Measurements from ENCODE around the gene PSME2. TPM values are rescaled to one million over a fixed set of nuclear protein-coding genes. Genes with fewer than 3 reads are reported as not detected.

The PSME2 gene
- total RNA-seq, 2 experiments from 2014 or later, result 577 to 623 TPM

DNA sequence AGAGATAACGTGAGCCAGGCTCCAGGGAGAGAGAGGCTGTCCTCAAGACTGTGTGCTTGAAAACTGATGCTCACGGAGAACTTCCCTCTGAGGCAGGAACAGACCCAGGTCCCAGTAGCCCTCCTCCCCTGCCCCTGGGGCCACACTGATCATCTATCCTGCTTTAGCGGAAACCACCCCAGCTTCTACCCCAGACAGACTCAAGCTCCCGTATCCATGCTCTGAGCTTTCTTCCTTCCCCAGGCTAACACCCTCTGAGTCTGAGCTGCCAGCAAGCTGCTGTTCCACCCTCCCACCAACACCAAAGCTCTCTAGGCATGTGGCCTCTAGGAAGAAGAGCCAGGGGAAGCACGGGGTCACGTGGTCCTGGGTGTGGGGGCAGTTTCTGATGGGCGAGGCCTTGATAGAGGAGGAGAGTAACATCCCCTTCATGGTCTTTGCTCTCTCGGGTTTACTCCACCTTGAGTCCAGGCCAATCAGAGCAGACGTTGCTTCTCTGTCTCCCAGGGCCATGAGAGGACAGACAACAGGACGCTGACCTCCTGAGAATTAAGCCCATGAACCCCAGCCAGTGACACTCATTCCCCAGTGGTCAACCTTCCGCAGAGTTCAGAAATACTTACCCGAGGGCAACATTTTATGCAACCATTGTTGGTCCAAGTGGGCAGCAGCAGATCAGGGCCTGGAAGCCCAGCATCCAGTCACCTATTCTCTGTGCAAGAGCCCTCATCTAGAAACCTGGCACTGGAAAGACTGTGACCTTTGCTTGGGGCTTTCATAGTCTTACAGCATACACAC lies 50.9 kb downstream of the PSME2 start:
- Mint-ChIP-seq H3K36me3 (peaks cover 31% of the 10 kb centered on the region), H3K4me3 (peak overlapping the region; percentile 99), H3K27me3 (no peaks in the 10 kb centered on the region), H3K4me1 (peaks cover 31% of the 10 kb centered on the region), H3K27ac (peak overlapping the region; percentile 99), H3K9me3 (ENCODE audit: low read depth) (no peaks in the 10 kb centered on the region)
- peak; percentile 87 for DNase-seq
- CTCF ChIA-PET, result interaction anchor here (0.7 to 12.1 kb wide), 9 partner anchors 10 to 1328 kb away, joined by 3 to 225 read pairs (median 10); partner anchors contain the start of genes DCAF11, EMC9, IRF9 and NRL
- peak; percentile 50 for ATAC-seq

DNA sequence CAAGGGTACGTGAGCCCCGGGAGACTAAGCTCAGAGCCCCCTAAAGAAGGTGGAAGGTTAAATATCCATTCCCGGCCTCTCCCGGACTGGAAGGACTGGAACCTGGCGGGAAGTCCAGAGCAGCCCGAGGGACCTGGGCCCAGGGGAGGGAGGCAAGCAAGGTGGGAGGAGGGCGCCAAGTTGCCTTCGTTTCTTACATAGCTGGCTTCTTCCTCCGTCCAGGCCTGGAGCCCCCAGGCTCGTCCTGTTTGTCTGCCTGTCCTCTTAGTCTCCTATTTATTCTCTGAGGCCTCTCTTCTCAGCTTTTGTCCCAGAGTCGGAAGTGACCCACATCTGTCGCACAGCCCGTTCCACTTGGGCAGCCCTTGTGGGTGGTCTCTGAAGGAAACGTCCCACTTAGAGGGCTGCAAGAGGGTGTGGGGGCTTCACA lies 51.6 kb downstream of the PSME2 start:
- H3K27me3 Mint-ChIP-seq, result no peaks in the 10 kb centered on the region
- CTCF ChIA-PET, result interaction anchor here (0.7 to 12.1 kb wide), 9 partner anchors 11 to 213 kb away, joined by 3 to 225 read pairs (median 10); partner anchors contain the start of genes DCAF11, EMC9, IRF9 and NRL
- ATAC-seq, result peak; percentile 2
- peak overlapping the region; percentile 99 for H3K27ac Mint-ChIP-seq
- peak overlapping the region; percentile 99 for H3K4me3 Mint-ChIP-seq
- H3K4me1 Mint-ChIP-seq, result peaks cover 33% of the 10 kb centered on the region
- H3K9me3 Mint-ChIP-seq (ENCODE audit: low read depth), result no peaks in the 10 kb centered on the region
- H3K36me3 Mint-ChIP-seq, result peaks cover 28% of the 10 kb centered on the region
- peak; percentile 46 for DNase-seq

DNA sequence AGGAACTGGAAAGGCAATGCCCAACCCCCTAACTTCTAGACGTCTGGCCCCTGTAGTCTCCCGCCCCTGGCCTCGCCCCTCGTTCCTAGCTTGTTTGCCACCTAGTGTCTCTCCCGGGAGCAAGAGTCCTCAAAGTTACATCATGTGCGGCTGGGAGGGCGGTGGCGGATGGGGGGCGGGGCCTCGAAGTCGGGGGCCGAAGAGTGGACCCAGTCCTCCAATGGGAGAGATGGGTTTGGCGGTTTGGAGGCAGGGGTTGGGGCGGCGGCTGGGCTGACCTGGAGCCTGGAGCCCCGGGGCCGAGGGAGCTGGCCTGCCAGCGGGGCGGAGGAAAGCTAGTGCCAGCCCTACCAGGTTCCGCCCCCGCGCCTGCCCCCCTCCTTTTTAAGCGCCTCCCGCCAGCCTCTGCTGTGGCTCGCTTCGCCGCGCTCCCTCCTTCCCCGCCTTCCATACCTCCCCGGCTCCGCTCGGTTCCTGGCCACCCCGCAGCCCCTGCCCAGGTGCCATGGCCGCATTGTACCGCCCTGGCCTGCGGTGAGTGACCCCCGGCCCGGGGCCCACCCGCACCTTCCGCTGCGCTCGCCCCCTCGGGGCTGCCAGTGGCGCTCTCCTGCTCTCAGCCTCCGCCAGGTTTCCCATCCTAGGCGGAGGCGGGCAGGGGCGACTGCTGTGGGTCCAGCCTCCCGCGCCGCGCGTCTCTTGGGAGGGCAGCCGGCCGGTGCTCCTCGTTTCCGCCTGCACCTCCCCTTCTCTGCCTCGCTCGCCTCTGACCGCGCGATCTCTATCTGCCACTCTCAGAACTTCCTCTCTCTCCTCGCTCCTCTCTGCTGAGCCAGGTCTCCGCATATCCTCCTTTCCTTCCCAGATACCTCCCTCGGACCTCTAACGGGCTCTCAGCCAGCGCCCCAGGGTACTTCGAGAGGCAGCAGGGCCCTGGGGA lies 52.2 kb downstream of the PSME2 start, which contains the start of gene PCK2:
Gene PCK2 (plus strand): TSS at position 411 of the 940 bp plus-strand sequence. CDS start 95 bp downstream, at position 506.
- H3K9me3 Mint-ChIP-seq (ENCODE audit: low read depth), result no peaks in the 10 kb centered on the region
- H3K27me3 Mint-ChIP-seq, result no peaks in the 10 kb centered on the region
- peaks cover 33% of the 10 kb centered on the region for H3K4me1 Mint-ChIP-seq
- H3K4me3 Mint-ChIP-seq, result peak within 1 kb of the TSS; percentile 99
- peak within 1 kb of the TSS; percentile 99 for H3K27ac Mint-ChIP-seq
- CTCF ChIA-PET, result interaction anchor here (0.7 to 12.1 kb wide), 15 partner anchors 9 to 535 kb away, joined by 3 to 225 read pairs (median 4); partner anchors contain the start of genes DCAF11, EMC9, IRF9 and NRL
- peak; percentile 89 for DNase-seq
- H3K36me3 Mint-ChIP-seq, result peaks cover 22% of the 10 kb centered on the region
- peak; percentile 74 for ATAC-seq

Small RNAs within 50 kb of the gene (microRNA-seq; reads per million reads assigned to microRNA genes)
- gene MIR7703, result not detected

Other genes with a start within 250 kb of the PSME2 start
- 10 to 100 TPM; 15.5 to 20.7 TPM for gene DHRS4, start 192.8 kb downstream of the PSME2 start, total RNA-seq
- gene DHRS4L2, start 157.7 kb downstream of the PSME2 start, total RNA-seq, result 10 to 100 TPM; 16.0 to 19.4 TPM
- gene CARMIL3, start 94.6 kb downstream of the PSME2 start, total RNA-seq, result 1 to 10 TPM; 2.9 to 3.3 TPM
- under 1 TPM in 1 of 2 experiments, not detected in 1; 0.12 TPM for gene CPNE6, start 75.0 kb downstream of the PSME2 start, total RNA-seq
- gene PCK2, start 52.3 kb downstream of the PSME2 start, total RNA-seq, result 10 to 100 TPM; 61.7 to 87.0 TPM
- gene DCAF11, start 31.8 kb downstream of the PSME2 start, total RNA-seq, result 10 to 100 TPM; 86.3 to 94.4 TPM
- gene NRL, start 31.7 kb downstream of the PSME2 start, total RNA-seq, result 1 to 10 TPM; 2.6 to 3.2 TPM
- gene FITM1, start 16.0 kb downstream of the PSME2 start, total RNA-seq, result under 1 TPM; 0.77 to 0.91 TPM
- 100 to 1,000 TPM; 420 to 454 TPM for gene PSME1, start 10.4 kb downstream of the PSME2 start, total RNA-seq
- 10 to 100 TPM; 45.5 to 56.1 TPM for gene EMC9, start 5.0 kb downstream of the PSME2 start, total RNA-seq
- gene RNF31, start 888 bp upstream of the PSME2 start, total RNA-seq, result 100 to 1,000 TPM; 129 to 149 TPM
- gene IRF9, start 14.7 kb upstream of the PSME2 start, total RNA-seq, result 100 to 1,000 TPM; 238 to 295 TPM
- gene REC8, start 25.5 kb upstream of the PSME2 start, total RNA-seq, result 10 to 100 TPM; 52.9 to 92.8 TPM
- 10 to 100 TPM; 32.4 to 54.9 TPM for gene IPO4, start 42.2 kb upstream of the PSME2 start, total RNA-seq
- gene TM9SF1, start 48.8 kb upstream of the PSME2 start, total RNA-seq, result 10 to 100 TPM; 26.7 to 32.8 TPM
- gene TSSK4, start 59.1 kb upstream of the PSME2 start, total RNA-seq, result under 1 TPM in 1 of 2 experiments, not detected in 1; 0.42 TPM
- gene CHMP4A, start 66.9 kb upstream of the PSME2 start, total RNA-seq, result 10 to 100 TPM; 80.5 to 82.5 TPM
- gene MDP1, start 69.5 kb upstream of the PSME2 start, total RNA-seq, result 10 to 100 TPM; 11.4 to 16.9 TPM
- 100 to 1,000 TPM; 181 to 205 TPM for gene NEDD8, start 85.8 kb upstream of the PSME2 start, total RNA-seq
- gene GMPR2, start 86.3 kb upstream of the PSME2 start, total RNA-seq, result 10 to 100 TPM; 70.6 to 71.3 TPM
- gene TINF2, start 96.0 kb upstream of the PSME2 start, total RNA-seq, result 100 to 1,000 TPM; 111 to 130 TPM
- 1 to 10 TPM; 3.0 to 5.1 TPM for gene TGM1, start 116.6 kb upstream of the PSME2 start, total RNA-seq
- gene RABGGTA, start 125.0 kb upstream of the PSME2 start, total RNA-seq, result 10 to 100 TPM; 34.3 to 44.6 TPM
- gene DHRS1, start 153.2 kb upstream of the PSME2 start, total RNA-seq, result 10 to 100 TPM; 14.2 to 26.5 TPM
- 10 to 100 TPM; 34.2 to 38.3 TPM for gene NOP9, start 153.2 kb upstream of the PSME2 start, total RNA-seq
- 10 to 100 TPM; 24.5 to 44.2 TPM for gene CIDEB, start 161.4 kb upstream of the PSME2 start, total RNA-seq
- 10 to 100 TPM; 12.6 to 18.8 TPM for gene LTB4R2, start 163.5 kb upstream of the PSME2 start, total RNA-seq
- 10 to 100 TPM; 15.6 to 32.5 TPM for gene LTB4R, start 164.9 kb upstream of the PSME2 start, total RNA-seq
- 1 to 10 TPM; 1.6 to 3.4 TPM for gene ADCY4, start 188.5 kb upstream of the PSME2 start, total RNA-seq
- gene RIPK3, start 193.4 kb upstream of the PSME2 start, total RNA-seq, result 10 to 100 TPM; 22.9 to 29.4 TPM
- gene NFATC4, start 221.6 kb upstream of the PSME2 start, total RNA-seq, result 1 to 10 TPM in 1 of 2 experiments, not detected in 1; 1.3 TPM

Measured in activated CD8-positive, alpha-beta memory T cell treated with anti-CD3 and anti-CD28 coated beads, Interleukin-2, amount 10 ng/mL, durations not matched to agents 7 days and 5 days (primary cell).